Activated T-cell treated with anti-CD3 and anti-CD28 coated beads, Interleukin-2, amount 50 U/mL, for 24 hours (primary cell): ENCODE measurements around the gene THSD7A.

Source experiments
- DNase-seq: peaks from one replicate; pipeline ENCODE4 v3.0.0-alpha.2; 2020
- H3K27ac Mint-ChIP-seq: 2 replicates; pipeline ENCODE4 v1.8.0; 2020; ENCODE audit warnings: mild to moderate bottlenecking, mixed read lengths
- H3K27me3 Mint-ChIP-seq: 2 replicates; pipeline ENCODE4 v1.8.0; 2020; ENCODE audit warnings: mixed read lengths
- H3K36me3 Mint-ChIP-seq: 2 replicates; pipeline ENCODE4 v1.8.0; 2020; ENCODE audit warnings: low read depth, mixed read lengths
- H3K4me1 Mint-ChIP-seq: 2 replicates; pipeline ENCODE4 v1.8.0; 2020; ENCODE audit warnings: low read depth, mixed read lengths
- H3K4me3 Mint-ChIP-seq: 2 replicates; pipeline ENCODE4 v1.8.0; 2020; ENCODE audit warnings: mild to moderate bottlenecking, moderate library complexity, mixed read lengths
- H3K9me3 Mint-ChIP-seq: 2 replicates; pipeline ENCODE4 v1.8.0; 2020; ENCODE audit warnings: mixed read lengths

The THSD7A gene

DNA sequence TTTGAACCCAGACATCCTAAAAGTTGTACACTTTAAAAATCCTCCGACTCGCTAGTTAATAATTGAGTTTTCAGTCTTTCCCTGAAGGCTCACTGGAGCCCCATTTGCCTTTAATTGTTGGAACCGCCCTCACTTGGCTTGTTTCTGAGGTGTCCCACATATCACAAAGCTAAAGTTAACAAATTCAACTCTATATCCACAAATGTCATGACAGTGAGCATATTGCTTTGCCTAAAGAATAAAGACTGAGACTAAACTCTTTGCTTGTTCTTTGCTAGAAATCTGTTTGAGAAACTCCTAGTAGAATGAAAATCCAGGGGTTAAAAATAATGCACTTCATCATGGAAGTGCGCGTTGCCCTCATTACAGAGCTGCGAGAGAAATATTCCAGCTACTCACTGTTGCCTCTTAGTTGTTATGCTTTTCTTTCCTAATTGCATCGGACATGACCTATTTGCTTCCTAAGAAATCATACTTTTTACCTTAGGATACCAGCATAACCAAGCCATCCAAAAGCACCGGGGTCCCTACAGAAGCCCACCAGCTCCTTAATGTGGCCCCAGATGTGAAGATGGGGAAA, 752 bp downstream of the THSD7A start:
- H3K4me1 Mint-ChIP-seq, result peaks cover 14% of the 10 kb centered on the region
- H3K4me3 Mint-ChIP-seq, result peak overlapping the region; percentile 15
- no peaks in the 10 kb centered on the region for H3K36me3 Mint-ChIP-seq
- DNase-seq, result no peak
- no peak overlapping the region for H3K27ac Mint-ChIP-seq
- no peaks in the 10 kb centered on the region for H3K9me3 Mint-ChIP-seq
- H3K27me3 Mint-ChIP-seq, result peaks cover 49% of the 10 kb centered on the region

GRCh38 chr7:11830582-11831155, 1.3 kb downstream of the THSD7A start:
- H3K27me3 Mint-ChIP-seq, result peaks cover 49% of the 10 kb centered on the region
- no peak for DNase-seq
- H3K36me3 Mint-ChIP-seq, result no peaks in the 10 kb centered on the region
- H3K4me1 Mint-ChIP-seq, result peaks cover 14% of the 10 kb centered on the region
- H3K27ac Mint-ChIP-seq, result no peak overlapping the region
- peak overlapping the region; percentile 15 for H3K4me3 Mint-ChIP-seq
- no peaks in the 10 kb centered on the region for H3K9me3 Mint-ChIP-seq

DNA sequence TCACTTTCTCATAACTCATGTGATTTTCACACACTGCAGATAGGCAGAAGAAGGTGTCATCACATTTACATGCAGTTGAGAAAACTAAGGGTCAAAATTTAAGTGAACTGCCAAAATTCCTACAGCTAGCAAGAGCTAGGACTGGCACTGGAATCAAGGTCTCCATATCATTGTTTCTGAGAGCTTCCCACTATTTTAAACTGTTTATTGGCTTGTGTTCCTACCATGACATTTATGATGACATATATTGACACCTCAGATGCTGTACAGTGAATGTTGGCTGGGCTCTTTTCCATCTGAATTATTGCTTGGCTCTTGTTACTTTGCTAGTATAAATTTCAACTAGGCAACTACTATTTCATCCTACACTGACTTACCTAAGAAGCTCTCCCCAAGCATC, 2.0 kb downstream of the THSD7A start:
- Mint-ChIP-seq H3K4me3 (no peak overlapping the region), H3K27me3 (peaks cover 49% of the 10 kb centered on the region), H3K36me3 (no peaks in the 10 kb centered on the region), H3K27ac (no peak overlapping the region), H3K9me3 (no peaks in the 10 kb centered on the region), H3K4me1 (peaks cover 14% of the 10 kb centered on the region)
- DNase-seq, result no peak

- no peak overlapping the region for H3K27ac Mint-ChIP-seq
- DNase-seq, result no peak
- peaks cover 3% of the 10 kb centered on the region for H3K27me3 Mint-ChIP-seq
- no peaks in the 10 kb centered on the region for H3K9me3 Mint-ChIP-seq
- no peaks in the 10 kb centered on the region for H3K36me3 Mint-ChIP-seq
- no peaks in the 10 kb centered on the region for H3K4me1 Mint-ChIP-seq
- no peak overlapping the region for H3K4me3 Mint-ChIP-seq
These were observed 12.1 kb downstream of the THSD7A start for GRCh38 chr7:11819947-11820346.

DNA sequence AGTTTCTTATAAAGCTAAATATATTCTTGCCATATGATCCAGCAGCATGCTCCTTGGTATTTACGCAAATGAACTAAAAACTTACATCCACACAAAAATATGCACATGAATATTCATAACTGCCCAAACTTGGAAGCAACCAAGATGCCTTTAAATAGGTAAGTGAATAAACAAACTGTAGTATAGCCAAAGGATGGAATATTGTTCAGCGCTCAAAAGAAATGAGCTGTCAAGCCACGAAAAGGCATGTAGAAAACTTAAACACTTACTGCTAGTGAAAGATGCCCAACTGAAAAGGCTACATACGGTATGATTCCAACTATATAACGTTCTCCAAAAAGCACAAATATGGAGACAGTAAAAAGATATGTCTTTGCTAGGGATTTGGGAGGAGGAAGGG, 12.7 kb downstream of the THSD7A start:
- H3K27me3 Mint-ChIP-seq, result peaks cover 3% of the 10 kb centered on the region
- DNase-seq, result no peak
- no peaks in the 10 kb centered on the region for H3K36me3 Mint-ChIP-seq
- no peak overlapping the region for H3K4me3 Mint-ChIP-seq
- no peaks in the 10 kb centered on the region for H3K4me1 Mint-ChIP-seq
- H3K27ac Mint-ChIP-seq, result no peak overlapping the region
- H3K9me3 Mint-ChIP-seq, result no peaks in the 10 kb centered on the region

- H3K9me3 Mint-ChIP-seq, result no peaks in the 10 kb centered on the region
- no peaks in the 10 kb centered on the region for H3K4me1 Mint-ChIP-seq
- H3K27ac Mint-ChIP-seq, result no peak overlapping the region
- no peak overlapping the region for H3K4me3 Mint-ChIP-seq
- DNase-seq, result no peak
- H3K36me3 Mint-ChIP-seq, result no peaks in the 10 kb centered on the region
- no peaks in the 10 kb centered on the region for H3K27me3 Mint-ChIP-seq
These were observed 13.7 kb downstream of the THSD7A start for GRCh38 chr7:11818281-11818680.

GRCh38 chr7:11817111-11817740, 14.8 kb downstream of the THSD7A start:
- DNase-seq, result no peak
- Mint-ChIP-seq H3K4me1 (no peaks in the 10 kb centered on the region), H3K27ac (no peak overlapping the region), H3K9me3 (no peaks in the 10 kb centered on the region), H3K36me3 (no peaks in the 10 kb centered on the region), H3K4me3 (no peak overlapping the region), H3K27me3 (no peaks in the 10 kb centered on the region)

- H3K27ac Mint-ChIP-seq, result no peak overlapping the region
- no peaks in the 10 kb centered on the region for H3K4me1 Mint-ChIP-seq
- no peaks in the 10 kb centered on the region for H3K36me3 Mint-ChIP-seq
- no peaks in the 10 kb centered on the region for H3K27me3 Mint-ChIP-seq
- H3K4me3 Mint-ChIP-seq, result no peak overlapping the region
- no peak for DNase-seq
- no peaks in the 10 kb centered on the region for H3K9me3 Mint-ChIP-seq
These were observed 20.3 kb downstream of the THSD7A start for GRCh38 chr7:11811709-11812108.

- Mint-ChIP-seq H3K4me3 (no peak overlapping the region), H3K27ac (no peak overlapping the region), H3K4me1 (no peaks in the 10 kb centered on the region), H3K27me3 (no peaks in the 10 kb centered on the region), H3K9me3 (no peaks in the 10 kb centered on the region), H3K36me3 (no peaks in the 10 kb centered on the region)
- DNase-seq, result no peak
These were observed 21.9 kb downstream of the THSD7A start for GRCh38 chr7:11810043-11810625.

DNA sequence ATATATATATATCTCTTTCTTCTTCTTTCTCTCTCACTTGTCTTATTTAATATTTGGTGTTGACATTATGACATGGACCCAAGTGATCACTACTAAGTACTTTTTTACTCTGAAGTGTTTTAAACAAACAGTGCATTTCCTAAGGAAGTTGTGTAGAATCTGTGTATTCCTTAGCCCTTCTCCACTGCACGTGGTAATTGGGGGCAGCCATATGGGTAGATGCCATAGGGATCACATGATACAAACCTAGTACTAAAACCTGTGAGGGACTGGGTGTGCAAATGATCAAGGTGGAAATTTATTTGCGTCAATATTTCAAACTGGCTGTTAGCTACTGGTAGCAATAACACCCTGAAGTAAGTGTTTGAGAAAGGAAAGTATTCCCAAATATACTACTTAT, 25.0 kb downstream of the THSD7A start:
- H3K4me3 Mint-ChIP-seq, result no peak overlapping the region
- no peaks in the 10 kb centered on the region for H3K9me3 Mint-ChIP-seq
- no peaks in the 10 kb centered on the region for H3K27me3 Mint-ChIP-seq
- H3K27ac Mint-ChIP-seq, result no peak overlapping the region
- H3K36me3 Mint-ChIP-seq, result no peaks in the 10 kb centered on the region
- no peaks in the 10 kb centered on the region for H3K4me1 Mint-ChIP-seq
- DNase-seq, result no peak

GRCh38 chr7:11804621-11805020, 27.4 kb downstream of the THSD7A start:
- Mint-ChIP-seq H3K4me1 (no peaks in the 10 kb centered on the region), H3K9me3 (no peaks in the 10 kb centered on the region), H3K36me3 (no peaks in the 10 kb centered on the region), H3K27me3 (no peaks in the 10 kb centered on the region), H3K4me3 (no peak overlapping the region), H3K27ac (no peak overlapping the region)
- DNase-seq, result no peak

- no peak overlapping the region for H3K27ac Mint-ChIP-seq
- no peak for DNase-seq
These were observed 36.8 kb downstream of the THSD7A start for GRCh38 chr7:11795231-11795630.

GRCh38 chr7:11792166-11792565, 39.8 kb downstream of the THSD7A start:
- Mint-ChIP-seq H3K9me3 (no peaks in the 10 kb centered on the region), H3K4me1 (no peaks in the 10 kb centered on the region), H3K4me3 (no peak overlapping the region), H3K27me3 (no peaks in the 10 kb centered on the region), H3K36me3 (no peaks in the 10 kb centered on the region), H3K27ac (no peak overlapping the region)
- no peak for DNase-seq

More at GRCh38 chr7:11795231-11795630, 36.8 kb downstream of the THSD7A start:
- no peaks in the 10 kb centered on the region for H3K4me1 Mint-ChIP-seq
- H3K4me3 Mint-ChIP-seq, result no peak overlapping the region
- H3K9me3 Mint-ChIP-seq, result no peaks in the 10 kb centered on the region
- H3K36me3 Mint-ChIP-seq, result no peaks in the 10 kb centered on the region
- H3K27me3 Mint-ChIP-seq, result no peaks in the 10 kb centered on the region

GRCh38 chr7:11788568-11788967, 43.4 kb downstream of the THSD7A start:
- Mint-ChIP-seq H3K4me3 (no peak overlapping the region), H3K4me1 (no peaks in the 10 kb centered on the region), H3K9me3 (no peaks in the 10 kb centered on the region)

GRCh38 chr7:11787534-11787933, 44.5 kb downstream of the THSD7A start:
- no peak overlapping the region for H3K4me3 Mint-ChIP-seq
- H3K27me3 Mint-ChIP-seq, result no peaks in the 10 kb centered on the region
- no peaks in the 10 kb centered on the region for H3K36me3 Mint-ChIP-seq
- H3K4me1 Mint-ChIP-seq, result no peaks in the 10 kb centered on the region
- no peak overlapping the region for H3K27ac Mint-ChIP-seq
- no peak for DNase-seq
- no peaks in the 10 kb centered on the region for H3K9me3 Mint-ChIP-seq

More at GRCh38 chr7:11788568-11788967, 43.4 kb downstream of the THSD7A start:
- Mint-ChIP-seq H3K27ac (no peak overlapping the region), H3K36me3 (no peaks in the 10 kb centered on the region), H3K27me3 (no peaks in the 10 kb centered on the region)
- no peak for DNase-seq
